Endothelial cell of umbilical vein (primary cell): ENCODE data around the gene HSPBAP1. TPM values are rescaled to one million over a fixed set of nuclear protein-coding genes. Genes with fewer than 3 reads are reported as not detected.

Experiments used
- BruUV-seq: library from RNA; stranded (reverse); fragments of 400-500 nt; replicated peaks from 2 replicates; lab custom pipeline; 2021; lab: Mats Ljungman, UMichigan
- CTCF ChIA-PET: fragments of 300-600, 350-600 bp; sonication (Branson Sonifier 250); formaldehyde crosslinking; loops from one replicate; lab custom pipeline; 2021; ENCODE audit warnings: antibody characterized with exemption, inconsistent platforms; lab: Charles Lee
- POLR2A ChIA-PET: fragments of 300-600, 350-600 bp; sonication (Branson Sonifier 250); formaldehyde crosslinking; loops from one replicate; lab custom pipeline; 2021; ENCODE audit warnings: antibody characterized with exemption, inconsistent platforms; lab: Charles Lee
- DNase-seq: peaks from one replicate; pipeline ENCODE4 v3.0.0-alpha.2; 2011; ENCODE audit warnings: low read depth, low spot score
- FAIRE-seq: peaks from 2 replicates; lab custom pipeline; 2011; peaks lifted over from hg19 to GRCh38; lab: Jason Lieb, UNC
- H2AFZ ChIP-seq: 2 replicates; pipeline ENCODE4 v1.6.0; 2012; ENCODE audit warnings: low read depth, low read length, control low read depth, inconsistent platforms
- H3K27ac ChIP-seq: 2 replicates; pipeline ENCODE4 v1.5.1; 2011; ENCODE audit warnings: low read depth, mild to moderate bottlenecking, control low read depth, low read length, moderate library complexity; ENCODE audit not compliant: insufficient read depth
- H3K27me3 ChIP-seq, 2 experiments: 2 replicates each; pipeline versions ENCODE4 v1.6.0 to v1.6.1; 2011; ENCODE audit warnings: low read length in 2 of 2, mixed read lengths in 1 of 2; ENCODE audit not compliant: control insufficient read depth in 2 of 2, insufficient read depth in 2 of 2
- H3K36me3 ChIP-seq, 2 experiments: 2 replicates in 1 of 2; 3 replicates in 1 of 2; pipeline ENCODE4 v1.5.1; 2011; ENCODE audit warnings: low read length in 2 of 2, mild to moderate bottlenecking in 1 of 2, moderate library complexity in 1 of 2; ENCODE audit not compliant: control insufficient read depth in 2 of 2, insufficient read depth in 2 of 2; ENCODE audit errors: extremely low read depth in 1 of 2
- H3K4me1 ChIP-seq: 3 replicates; pipeline ENCODE4 v1.5.1; 2011; ENCODE audit warnings: mild to moderate bottlenecking, low read length; ENCODE audit not compliant: control insufficient read depth, insufficient read depth; ENCODE audit errors: extremely low read depth
- H3K4me2 ChIP-seq: 2 replicates; pipeline ENCODE4 v1.6.1; 2011; ENCODE audit warnings: low read length, control low read depth, mixed read lengths; ENCODE audit not compliant: insufficient read depth
- H3K4me3 ChIP-seq, 3 experiments: fragments of 200-600 bp in 1 of 3; sonication (generic), shearing (Covaris generic) in 1 of 3; replicated peaks in 1 of 3; 2 replicates each; pipeline ENCODE4 v1.5.1; 2011 to 2016; ENCODE audit warnings: control low read depth in 3 of 3, low read length in 3 of 3, mild to moderate bottlenecking in 2 of 3, inconsistent platforms in 1 of 3, low read depth in 1 of 3, moderate library complexity in 1 of 3; ENCODE audit not compliant: insufficient read depth in 1 of 3
- H3K79me2 ChIP-seq: 2 replicates; pipeline ENCODE4 v1.6.0; 2012; ENCODE audit warnings: low read length, inconsistent platforms; ENCODE audit not compliant: control insufficient read depth, insufficient read depth
- H3K9ac ChIP-seq: replicated peaks from 2 replicates; pipeline ENCODE3; 2011; ENCODE audit warnings: low read length, control low read depth; ENCODE audit not compliant: insufficient read depth; ENCODE audit errors: extremely low read depth
- H3K9me1 ChIP-seq: replicated peaks from 3 replicates; pipeline ENCODE4 v1.6.0; 2011; ENCODE audit warnings: mild to moderate bottlenecking, low read length; ENCODE audit not compliant: control insufficient read depth, insufficient read depth; ENCODE audit errors: extremely low read depth
- H3K9me3 ChIP-seq: replicated peaks from 2 replicates; pipeline ENCODE4 v1.5.1; 2012; ENCODE audit warnings: low read length, inconsistent platforms; ENCODE audit not compliant: control insufficient read depth, insufficient read depth
- H4K20me1 ChIP-seq: replicated peaks from 2 replicates; pipeline ENCODE3; 2011; ENCODE audit warnings: mild to moderate bottlenecking, low read length; ENCODE audit not compliant: control insufficient read depth, insufficient read depth; ENCODE audit errors: extremely low read depth
- CTCF ChIP-seq, 2 donors: IDR thresholded peaks; 1 replicate in 1 of 2; 2 replicates in 1 of 2; pipeline ENCODE4 v1.5.1; 2011; ENCODE audit warnings: low read length in 2 of 2, mild to moderate bottlenecking in 2 of 2, moderate library complexity in 2 of 2, control low read depth in 1 of 2, inconsistent platforms in 1 of 2, low read depth in 1 of 2; ENCODE audit not compliant: insufficient read depth in 1 of 2; ENCODE audit errors: extremely low read depth in 1 of 2
- EZH2 ChIP-seq: IDR thresholded peaks from 2 replicates; pipeline ENCODE4 v1.6.1; 2012; ENCODE audit warnings: borderline replicate concordance, low read depth, mild to moderate bottlenecking, moderate library complexity, low read length, inconsistent platforms; ENCODE audit not compliant: severe bottlenecking
- FOS ChIP-seq: IDR thresholded peaks from 2 replicates; pipeline ENCODE4 v1.6.1; 2011; ENCODE audit warnings: mild to moderate bottlenecking, low read length, moderate library complexity, borderline replicate concordance; ENCODE audit not compliant: insufficient read depth
- GATA2 ChIP-seq: IDR thresholded peaks from 2 replicates; pipeline ENCODE4 v1.7.0; 2011; ENCODE audit warnings: low read depth, mild to moderate bottlenecking, moderate library complexity, mixed read lengths, low read length; ENCODE audit not compliant: insufficient read length, insufficient read depth
- JUN ChIP-seq: IDR thresholded peaks from 2 replicates; pipeline ENCODE4 v1.6.1; 2011; ENCODE audit warnings: borderline replicate concordance, low read depth; ENCODE audit not compliant: insufficient read length, insufficient read depth
- MAX ChIP-seq: IDR thresholded peaks from 2 replicates; pipeline ENCODE4 v1.6.1; 2011; ENCODE audit not compliant: insufficient read depth, insufficient read length
- MYC ChIP-seq: IDR thresholded peaks from one replicate; pipeline ENCODE4 v1.6.1; 2011; ENCODE audit warnings: mild to moderate bottlenecking, low read depth, low read length
- POLR2A ChIP-seq: IDR thresholded peaks from 2 replicates; pipeline ENCODE4 v1.6.1; 2012; ENCODE audit warnings: low read depth, mild to moderate bottlenecking, control low read depth, low read length
- POLR2AphosphoS5 ChIP-seq: IDR thresholded peaks from 2 replicates; pipeline ENCODE4 v1.6.1; 2012; ENCODE audit warnings: low read depth, mild to moderate bottlenecking, control low read depth, low read length, moderate library complexity; ENCODE audit not compliant: insufficient read depth
- dilution Hi-C: fragments of 300-500 bp; cut with MboI; formaldehyde crosslinking; loops from one replicate; pipeline ENCODE4 v1.15.0; 2019; ENCODE audit warnings: low sequenced_read_pairs; ENCODE audit not compliant: extremely low pct_ligation_motif_present
- intact Hi-C: fragments of 100-400 bp; cut with micrococcal nuclease; formaldehyde crosslinking; loops from one replicate; pipeline ENCODE4 v1.10.0; 2022
- polyA plus RNA-seq, 4 experiments: library from polyadenylated mRNA; depleted of rRNA in 3 of 4; stranded (reverse) in 3 of 4; unstranded in 1 of 4; fragments of >200 nt; gene quantifications; 2 replicates each; pipeline versions ENCODE4 v1.2.1 to v1.2.3, GENCODE V29; 2011 to 2012; ENCODE audit warnings: missing spikeins in 1 of 4
- total RNA-seq: library from RNA; stranded (reverse); gene quantifications from 2 replicates; pipeline ENCODE4 v1.2.3, GENCODE V29; 2021

The HSPBAP1 gene
- total and polyA plus RNA-seq, 2 donors (not counting 3 experiments of a cell fraction or from before 2014, with no cell fraction given): 5.3 to 10.6 TPM

GRCh38 chr3:122716667-122717066 is 77.0 kb downstream of the HSPBAP1 start:
- H3K4me3 ChIP-seq: no peak overlapping the region
- DNase-seq (no peak), FAIRE-seq (no peak)
- H3K4me2 ChIP-seq: no peak overlapping the region
- no peak overlapping the region for H2AFZ ChIP-seq
- H3K9ac ChIP-seq: no peak overlapping the region
- peaks cover 0 to 36% of the 10 kb centered on the region in 2 experiments for H3K36me3 ChIP-seq
- H3K27me3 ChIP-seq: no peaks in the 10 kb centered on the region
- no TSS peak for BruUV-seq
- H4K20me1 ChIP-seq: peaks cover 3% of the 10 kb centered on the region
- H3K9me3 ChIP-seq: no peaks in the 10 kb centered on the region
- H3K4me1 ChIP-seq: no peaks in the 10 kb centered on the region
- intact Hi-C loops (no loop called here), dilution Hi-C loops (no loop called here)
- H3K9me1 ChIP-seq: no peaks in the 10 kb centered on the region
- no peaks in the 10 kb centered on the region for H3K79me2 ChIP-seq
- H3K27ac ChIP-seq: no peak overlapping the region
- ChIA-PET CTCF (interaction anchor here (1.7 kb wide), 1 partner anchor 37 kb away, joined by 4 read pairs; no protein-coding TSS in a partner anchor), POLR2A (no interaction called here)
- TF ChIP-seq MYC (no peak), POLR2AphosphoS5 (no peak), CTCF (IDR thresholded peaks at IDR 0.05; ENCODE audit: extremely low read depth in 1 of 2, insufficient read depth in 1 of 2, low read depth in 1 of 2, low read length in 2 of 2) (no peak)

- DNase-seq (peak; percentile 24), FAIRE-seq (peak; percentile 55)
- H3K27me3 ChIP-seq: no peaks in the 10 kb centered on the region
- dilution Hi-C loops (no loop called here), intact Hi-C loops (no loop called here)
- peaks cover 0 to 32% of the 10 kb centered on the region in 2 experiments for H3K36me3 ChIP-seq
- ChIA-PET CTCF (interaction anchor here (0.7 to 1.3 kb wide), 2 partner anchors 321 to 594 kb away, joined by 3 read pairs; no protein-coding TSS in a partner anchor), POLR2A (no interaction called here)
- H3K4me3 ChIP-seq: no peak overlapping the region
- H3K9me3 ChIP-seq: no peaks in the 10 kb centered on the region
- H3K4me2 ChIP-seq: no peak overlapping the region
- H3K27ac ChIP-seq: no peak overlapping the region
- no peaks in the 10 kb centered on the region for H3K9me1 ChIP-seq
- no peak for TF ChIP-seq FOS
- TF ChIP-seq EZH2: no peak
- no peak for TF ChIP-seq POLR2AphosphoS5
- TF ChIP-seq GATA2: no peak
- no peak for TF ChIP-seq MYC
- TF ChIP-seq POLR2A: no peak
- TF ChIP-seq MAX: no peak
- no peak for TF ChIP-seq JUN
- no peak for TF ChIP-seq CTCF (IDR thresholded peaks at IDR 0.05; ENCODE audit: extremely low read depth in 1 of 2, insufficient read depth in 1 of 2, low read depth in 1 of 2, low read length in 2 of 2)
- H3K9ac ChIP-seq: no peak overlapping the region
- no peaks in the 10 kb centered on the region for H3K4me1 ChIP-seq
- H2AFZ ChIP-seq: no peak overlapping the region
- BruUV-seq: no TSS peak
- H4K20me1 ChIP-seq: peaks cover 3% of the 10 kb centered on the region
- no peaks in the 10 kb centered on the region for H3K79me2 ChIP-seq
These were observed 79.4 kb downstream of the HSPBAP1 start for GRCh38 chr3:122714273-122714672.
